NCI-H2107 (cell line): ENCODE measurements around the gene UBE2QL1.
A peak's percentile ranks its signal among the peaks of the same experiment; 100 is the strongest.

Source experiments
- DNase-seq: peaks from one replicate; lab custom pipeline; 2025; lab: John Stamatoyannopoulos, UW

UBE2QL1 gene

GRCh38 chr5:6430418-6431028 lies 18.1 kb upstream of the UBE2QL1 start:
- DNase-seq: no peak

DNA sequence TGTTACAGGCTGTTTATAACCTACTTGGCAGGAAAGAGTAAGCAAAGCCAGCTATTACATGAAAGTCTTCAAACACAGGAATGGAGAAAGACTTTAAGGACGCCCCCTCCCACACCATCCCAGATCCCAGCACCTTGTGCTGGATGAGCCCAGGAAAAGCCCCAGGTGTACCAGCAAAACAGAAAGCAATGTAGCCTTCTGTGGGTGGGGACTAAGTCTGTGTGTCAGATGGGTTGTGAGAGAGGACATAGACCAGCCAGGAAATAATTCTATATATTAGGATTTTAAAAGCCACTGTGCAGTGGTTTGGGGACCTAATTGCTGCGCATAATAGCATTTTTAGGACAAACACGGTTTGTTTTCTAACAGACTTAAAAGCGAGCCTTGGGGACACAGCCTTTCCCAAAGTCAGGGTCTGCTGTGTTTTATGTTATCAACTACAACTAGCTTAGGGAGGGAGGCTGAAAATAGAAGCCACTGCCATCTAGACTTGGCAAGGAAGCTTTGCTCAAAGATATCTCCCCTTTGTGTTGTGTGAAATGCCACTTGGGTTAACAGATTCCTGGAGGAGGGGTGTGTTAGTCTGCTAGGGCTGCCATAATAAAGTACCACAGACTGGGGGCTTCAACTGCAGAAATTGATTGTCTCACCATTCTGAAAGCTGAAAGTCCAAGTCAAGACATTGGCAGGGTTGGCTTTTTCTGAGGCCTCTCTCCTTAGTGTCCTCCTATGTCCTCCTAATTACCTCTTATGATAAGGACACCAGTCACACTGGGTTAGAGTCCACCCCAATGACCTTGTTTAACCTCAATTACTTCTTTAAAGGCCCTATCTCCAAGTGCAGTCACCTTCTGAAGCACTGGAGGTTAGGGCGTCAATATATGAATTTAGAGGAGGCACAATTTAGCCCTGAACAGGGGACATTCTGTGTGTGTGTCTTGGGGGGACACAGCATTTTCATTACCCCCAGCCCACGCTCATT lies 17.2 kb upstream of the UBE2QL1 start:
- no peak for DNase-seq

GRCh38 chr5:6432206-6432605 lies 16.5 kb upstream of the UBE2QL1 start:
- DNase-seq: no peak

DNA sequence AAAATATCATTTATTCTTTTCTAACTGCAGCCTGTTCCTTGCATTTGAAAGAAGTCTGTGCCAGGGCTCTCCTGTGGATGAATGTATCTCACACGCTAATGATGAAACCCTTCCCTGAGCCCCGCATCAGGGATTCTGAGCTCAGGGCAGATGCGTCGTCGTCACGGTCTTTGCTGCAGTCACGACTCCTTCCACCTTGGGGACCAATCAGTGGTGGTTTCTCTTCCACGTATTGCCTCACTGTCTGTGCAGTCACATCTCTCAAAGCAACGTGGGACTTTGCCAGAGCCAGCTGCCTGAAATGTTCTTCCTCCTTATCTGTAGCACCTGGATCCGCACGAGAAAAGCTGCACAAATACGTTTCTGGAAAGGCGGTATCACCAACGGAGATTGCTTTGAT lies 13.9 kb upstream of the UBE2QL1 start:
- no peak for DNase-seq

- DNase-seq: no peak
These were observed 13.3 kb upstream of the UBE2QL1 start for GRCh38 chr5:6435356-6435755.

DNA sequence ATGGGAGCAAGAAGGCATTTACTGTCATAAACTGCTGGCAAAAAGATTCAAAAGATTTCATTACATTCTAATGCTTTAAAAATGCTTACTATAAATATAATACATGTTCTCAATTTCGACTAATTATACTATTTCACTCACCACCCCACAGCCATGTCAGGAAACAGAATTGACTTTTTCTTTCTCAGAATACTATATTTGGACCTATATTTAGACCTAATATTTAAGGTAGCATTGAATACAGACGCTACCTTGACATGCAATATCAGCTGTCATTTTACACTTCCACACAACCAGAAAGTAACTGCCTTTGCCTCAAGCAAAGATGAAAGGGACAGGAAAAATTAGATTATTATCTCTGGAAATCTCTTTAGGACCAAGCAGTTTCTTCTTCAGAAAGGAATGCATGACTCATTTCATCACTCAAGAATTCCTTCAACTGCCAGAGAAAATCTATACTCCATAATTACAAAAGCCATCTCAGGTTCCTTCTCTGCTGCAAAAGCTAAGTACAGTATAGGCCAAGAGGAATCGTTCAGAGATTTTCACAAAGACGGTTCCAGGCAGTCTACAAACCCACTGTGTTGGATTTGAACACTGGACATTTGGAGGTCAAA lies 11.8 kb upstream of the UBE2QL1 start:
- DNase-seq: no peak

DNA sequence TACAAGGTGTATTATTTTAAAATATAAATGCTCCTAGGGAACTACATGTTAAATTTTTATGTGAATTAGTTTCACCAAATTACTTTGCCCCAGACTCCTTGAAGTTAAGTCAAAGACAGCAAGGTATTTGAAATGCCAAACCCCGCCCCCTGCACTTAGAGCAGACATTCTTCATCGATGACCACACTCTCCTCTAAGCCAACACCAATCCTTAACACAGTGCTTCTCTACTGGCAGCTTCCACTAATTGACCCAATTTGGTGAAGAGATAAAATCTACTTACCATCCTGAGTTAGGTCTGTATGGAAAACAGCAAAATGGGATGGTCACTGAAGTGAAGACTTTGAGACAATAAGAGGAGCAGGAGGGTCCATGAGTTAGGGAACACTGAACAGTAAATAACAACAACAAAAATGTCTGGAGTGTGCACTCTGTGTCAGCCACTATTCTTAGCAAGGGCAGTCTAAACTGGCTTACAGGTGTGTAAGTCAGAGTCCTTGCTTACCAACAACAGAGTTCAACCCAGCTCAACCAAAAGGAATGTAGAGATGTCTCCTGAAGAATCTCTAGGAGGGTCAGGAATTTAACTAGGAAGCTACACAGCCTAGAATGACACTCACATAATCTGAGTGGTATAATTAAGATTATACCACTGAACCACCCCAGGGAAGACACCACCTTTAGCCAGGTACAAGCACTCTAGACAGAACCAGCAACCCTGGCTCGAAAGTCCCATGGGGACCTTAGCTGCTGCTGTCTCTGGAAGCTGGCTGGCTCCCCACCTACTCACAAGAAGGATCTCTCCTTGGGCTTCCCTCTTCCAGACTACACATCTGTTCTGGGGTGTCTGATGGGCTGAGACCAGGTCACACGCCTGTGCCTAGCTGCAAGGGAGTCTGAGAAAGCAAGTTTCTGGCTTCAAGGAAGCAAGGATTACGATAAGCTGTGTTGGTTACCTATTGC lies 8.8 kb upstream of the UBE2QL1 start:
- no peak for DNase-seq

GRCh38 chr5:6442333-6442732 lies 6.3 kb upstream of the UBE2QL1 start:
- no peak for DNase-seq

DNA sequence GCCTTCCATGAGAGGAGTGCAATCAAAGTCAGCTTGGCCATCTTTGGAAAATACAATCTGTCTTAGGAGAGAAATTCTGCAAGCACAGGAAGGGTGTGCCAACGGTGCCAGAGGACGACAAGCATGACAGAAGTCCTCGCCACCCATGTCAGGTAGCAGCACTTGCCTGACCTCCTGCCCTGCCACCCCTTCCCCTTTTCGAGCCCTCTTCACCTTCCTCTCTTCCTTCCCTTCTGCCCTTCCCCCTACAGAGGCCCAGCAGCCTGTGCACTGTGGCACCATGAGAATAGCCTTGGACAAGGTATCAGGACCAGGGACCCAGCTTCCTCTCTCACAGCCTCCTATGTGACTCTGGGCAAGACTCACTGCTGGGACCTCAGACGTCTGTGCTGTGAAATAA lies 5.3 kb upstream of the UBE2QL1 start:
- DNase-seq: no peak

- peak; percentile 77 for DNase-seq
These were observed 2.6 kb upstream of the UBE2QL1 start for GRCh38 chr5:6446042-6446441.

GRCh38 chr5:6446626-6447309 lies 1.9 kb upstream of the UBE2QL1 start:
- no peak for DNase-seq

- DNase-seq: no peak
These were observed 1.1 kb upstream of the UBE2QL1 start for GRCh38 chr5:6447384-6448140.

GRCh38 chr5:6448141-6448491 lies 543 bp upstream of the UBE2QL1 start:
- DNase-seq: no peak

GRCh38 chr5:6449465-6450158 lies 953 bp downstream of the UBE2QL1 start:
- peak; percentile 35 for DNase-seq

- no peak for DNase-seq
These were observed 1.7 kb downstream of the UBE2QL1 start for GRCh38 chr5:6450319-6450833.

DNA sequence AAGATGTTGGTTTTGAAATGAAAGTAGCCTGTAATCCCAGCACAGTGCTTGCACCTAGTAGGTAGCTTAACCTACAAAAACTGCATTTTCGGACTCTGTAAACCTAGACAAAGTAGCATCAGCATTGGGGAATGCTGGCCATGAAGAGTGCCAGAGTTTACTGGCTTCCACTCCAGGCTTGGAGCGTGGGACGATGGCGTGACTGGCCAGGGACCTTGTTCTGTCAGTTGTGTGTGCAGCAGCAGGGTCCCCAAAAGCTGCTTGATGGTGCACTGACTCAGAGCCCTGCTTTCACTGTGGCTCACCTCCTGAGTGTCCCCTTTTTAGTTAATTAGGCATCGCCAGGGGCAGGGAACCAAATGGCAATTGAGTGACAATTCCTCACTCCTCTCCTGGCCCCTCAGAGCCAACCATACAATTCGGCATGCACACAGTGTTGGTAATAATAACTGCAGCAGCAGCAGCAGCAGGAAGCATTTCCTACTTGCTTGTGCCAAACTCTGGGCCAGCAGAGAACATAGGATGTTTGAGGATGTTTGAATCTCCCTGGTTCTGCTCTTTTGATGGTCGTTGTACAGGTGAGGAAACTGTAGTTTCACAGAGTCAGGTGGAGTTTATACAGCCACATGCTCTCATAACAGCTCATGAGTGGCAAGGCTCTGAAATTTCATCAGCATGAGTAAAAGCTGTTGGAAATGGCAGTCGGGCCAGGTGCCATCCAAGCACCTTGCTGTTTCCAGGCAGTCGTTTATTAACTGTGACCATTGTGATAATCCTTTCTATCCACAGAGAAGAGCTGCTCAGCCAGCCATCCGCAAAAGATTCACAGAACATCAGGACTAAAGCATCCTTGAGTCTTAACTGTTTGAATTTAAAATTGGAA lies 4.2 kb downstream of the UBE2QL1 start:
- peak; percentile 39 for DNase-seq

DNA sequence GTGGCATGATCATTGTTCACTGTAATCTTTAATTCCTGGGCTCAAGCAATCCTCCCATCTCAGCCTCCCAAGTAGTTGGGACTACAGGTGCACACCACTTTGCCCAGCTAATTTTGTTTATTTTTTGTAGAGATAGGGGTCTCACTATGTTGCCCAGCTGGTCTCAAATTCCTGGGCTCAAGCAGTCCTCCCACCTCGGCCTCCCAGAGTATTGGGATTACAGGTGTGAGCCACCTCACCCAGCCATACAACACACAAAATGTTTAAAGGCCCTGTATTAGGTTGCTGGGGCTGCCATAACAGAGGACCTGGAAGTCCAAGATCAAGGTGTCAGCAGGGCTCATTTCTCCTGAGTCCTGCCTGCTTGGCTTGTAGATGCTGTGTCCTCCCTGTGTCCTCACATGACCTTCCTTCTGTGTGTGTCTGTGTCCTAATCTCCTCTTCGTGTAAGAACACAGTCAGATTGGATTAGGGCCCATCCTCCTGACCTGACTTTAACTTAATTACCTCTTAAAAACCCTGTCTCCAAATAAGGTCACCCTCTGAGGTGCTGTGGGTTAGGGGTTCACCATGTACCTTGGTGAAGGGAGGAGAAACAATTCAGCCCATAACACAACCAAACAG lies 5.4 kb downstream of the UBE2QL1 start:
- no peak for DNase-seq

- DNase-seq: no peak
These were observed 6.0 kb downstream of the UBE2QL1 start for GRCh38 chr5:6454628-6455053.
